ENCODE results near the gene HACD3.
"Not testable (repeated sequence)": the region's sequence is repeated elsewhere in the genome, so short reads cannot be mapped to it uniquely, and the experiment has no call there.

The HACD3 gene

DNA sequence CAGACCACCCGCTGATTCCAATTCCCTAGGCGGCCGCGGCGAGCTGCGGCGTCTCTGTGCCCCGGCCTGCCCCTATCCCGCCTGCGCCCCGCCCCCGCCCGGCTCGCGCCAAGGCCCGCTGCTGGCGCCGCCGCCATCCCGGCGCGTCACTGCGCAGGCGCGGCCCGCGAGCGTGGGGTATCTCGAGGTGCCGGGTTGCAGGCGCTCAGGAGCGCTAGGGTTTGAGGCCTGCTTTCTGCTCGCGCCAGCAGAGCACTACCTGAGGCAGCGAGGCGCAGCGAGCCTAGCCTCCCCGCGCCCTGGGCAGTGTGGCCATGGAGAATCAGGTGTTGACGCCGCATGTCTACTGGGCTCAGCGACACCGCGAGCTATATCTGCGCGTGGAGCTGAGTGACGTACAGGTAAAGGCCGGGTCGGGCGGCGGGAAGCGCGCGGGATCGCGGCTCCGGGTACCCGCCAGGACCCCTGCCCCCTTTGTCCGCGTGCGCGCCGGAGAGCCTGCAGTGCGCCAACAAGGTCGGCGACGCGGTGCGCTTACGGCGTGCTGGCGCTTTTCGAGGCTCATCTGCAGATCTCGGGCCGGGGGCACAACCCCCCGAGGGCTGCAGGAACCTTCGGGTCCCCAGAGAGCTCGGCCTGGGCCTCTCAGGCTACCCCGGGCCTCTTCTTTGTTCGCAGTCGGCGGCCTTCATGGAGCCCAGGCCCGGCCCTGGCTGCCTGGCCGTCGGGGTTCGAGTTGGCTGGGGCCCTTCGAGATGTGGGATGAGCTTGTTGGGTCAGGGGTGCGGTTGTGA, at the start of gene HACD3:
TSS of gene HACD3 (plus strand) at position 146 of the 794 bp plus-strand sequence. CDS start at position 315, 169 bp downstream.
- peak; percentile 82 for DNase-seq (ENCODE audit: low read depth)

DNA sequence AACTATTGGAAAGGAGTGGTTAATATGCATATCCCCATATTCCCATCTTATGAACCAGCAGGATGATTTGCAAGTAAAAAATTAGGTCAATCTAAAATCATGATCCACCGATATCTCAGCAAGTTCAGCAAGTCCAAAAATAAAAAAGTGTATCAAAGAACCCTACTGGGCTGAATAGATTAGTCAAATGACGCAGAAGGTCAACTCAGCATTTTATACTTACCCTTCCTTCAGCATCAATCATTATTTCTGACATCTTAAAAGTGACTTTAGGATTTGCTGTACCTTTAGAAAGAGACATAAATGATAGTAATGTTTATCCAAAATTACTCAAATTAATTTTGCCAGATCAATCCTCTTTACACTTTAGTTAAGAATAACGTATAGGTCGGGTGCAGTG, 45.4 kb upstream of the HACD3 start:
- no peak for DNase-seq (ENCODE audit: low read depth)

DNA sequence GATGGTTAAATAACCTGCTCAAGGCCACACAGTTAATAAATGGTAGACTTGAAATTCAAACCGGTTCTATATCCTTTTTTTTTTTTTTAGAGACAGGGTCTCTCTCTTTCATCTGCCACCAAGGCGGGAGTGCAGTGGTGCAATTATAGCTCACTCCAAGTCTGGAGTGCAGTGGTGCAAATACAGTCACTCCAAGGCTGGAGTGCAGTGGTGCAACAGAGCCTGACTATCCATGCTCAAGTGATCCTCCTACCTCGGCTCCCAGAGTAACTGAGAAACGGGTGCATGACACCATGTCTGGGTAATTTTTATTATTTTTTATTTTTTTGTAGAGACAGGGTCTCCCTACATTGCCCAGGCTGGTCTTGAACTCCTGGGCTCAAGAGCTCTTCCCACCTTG, 36.2 kb upstream of the HACD3 start:
- no peak for DNase-seq (ENCODE audit: low read depth)

DNA sequence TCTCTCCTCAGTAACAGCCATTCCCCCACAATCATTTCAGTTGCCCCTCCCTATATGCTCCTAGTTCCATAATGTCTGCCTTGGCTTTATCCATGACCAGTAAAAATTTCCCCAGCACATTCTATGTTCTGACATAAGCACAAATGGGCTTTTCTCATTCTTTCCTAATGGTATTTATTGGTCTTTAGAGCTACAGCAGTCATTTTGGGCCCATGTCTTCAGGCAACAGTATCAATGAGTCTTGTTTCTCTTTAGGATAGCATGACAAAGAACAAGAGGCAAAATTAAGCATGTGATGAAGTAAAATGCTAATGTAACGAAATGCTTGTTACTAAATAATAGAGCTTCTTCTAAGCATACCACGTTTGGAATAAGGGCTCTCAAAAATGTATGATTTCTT, 20.9 kb upstream of the HACD3 start:
- DNase-seq (ENCODE audit: low read depth) = no peak

GRCh38 chr15:65512189-65512588, 18.1 kb upstream of the HACD3 start:
- no peak for DNase-seq (ENCODE audit: low read depth)

DNA sequence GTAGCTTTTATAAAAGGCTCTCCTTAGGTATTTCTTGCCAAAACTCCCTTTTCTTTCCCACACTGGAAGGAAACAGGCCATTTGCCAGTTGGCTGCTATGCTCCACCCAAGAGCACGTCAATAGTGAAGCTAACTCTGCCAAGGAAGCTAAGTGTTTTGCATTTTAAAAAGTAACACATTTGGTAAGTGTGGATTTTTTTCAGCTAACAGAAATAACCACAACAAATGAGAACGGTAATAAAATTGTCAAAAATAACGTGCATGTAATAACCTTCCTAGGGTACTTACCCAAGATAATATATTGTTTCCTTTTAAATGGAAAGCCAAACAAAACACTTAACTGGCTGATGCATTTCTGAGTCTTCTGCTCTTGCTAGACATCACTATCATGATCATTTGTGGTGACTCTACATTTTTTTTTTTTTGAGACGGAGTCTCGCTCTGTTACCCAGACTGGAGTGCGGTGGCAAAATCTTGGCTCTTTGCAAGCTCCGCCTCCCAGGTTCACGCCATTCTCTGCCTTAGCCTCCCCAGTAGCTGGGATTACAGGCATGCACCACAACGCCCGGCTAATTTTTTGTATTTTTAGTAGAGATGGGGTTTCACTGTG, 17.4 kb upstream of the HACD3 start:
- DNase-seq (ENCODE audit: low read depth) = no peak

DNA sequence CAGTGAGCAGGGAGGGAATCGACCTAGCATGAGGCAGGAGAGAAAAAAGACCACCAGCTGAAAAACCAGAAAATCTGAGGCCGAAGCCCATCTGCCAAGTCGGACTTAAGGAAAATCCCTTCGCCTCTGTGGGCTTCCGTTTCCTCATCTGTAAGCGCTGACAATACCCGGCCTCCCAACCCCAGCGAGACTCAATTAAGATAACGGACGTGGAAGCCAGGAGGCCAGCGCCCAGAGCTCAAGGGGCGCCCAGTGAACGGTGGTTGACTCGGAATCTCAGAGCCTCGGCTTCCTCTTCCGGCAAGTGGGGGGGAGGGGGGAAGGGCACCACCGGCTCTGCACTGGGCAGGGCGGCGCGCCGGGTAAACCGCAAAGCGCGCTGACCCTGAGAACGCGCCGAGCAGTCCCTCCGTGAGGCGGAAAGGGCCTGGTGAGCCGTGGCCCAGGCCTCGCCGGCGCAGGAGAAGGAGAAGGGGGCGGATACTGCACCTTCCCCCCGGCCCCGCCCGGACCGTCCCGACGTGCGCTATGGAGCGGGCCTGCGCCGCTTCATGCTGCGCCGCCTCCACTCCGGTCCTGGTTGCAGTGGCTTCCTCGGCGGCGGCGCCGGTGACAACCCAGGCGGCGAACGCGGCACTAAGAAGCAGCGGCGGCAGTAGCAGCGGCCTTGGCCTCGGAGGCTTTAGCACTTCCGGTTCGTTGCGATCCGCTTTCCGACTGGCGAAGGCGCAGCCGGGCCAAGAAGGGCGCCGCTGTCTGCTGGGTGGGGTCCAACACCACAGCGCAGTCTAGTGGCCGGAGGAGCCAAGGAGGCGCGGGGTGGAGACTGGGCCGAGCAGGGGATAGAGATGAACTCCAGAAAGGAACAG, 13.0 kb upstream of the HACD3 start, which contains the start of gene DPP8:
TSS of gene DPP8 (minus strand) at position 693 of the 869 bp plus-strand sequence. CDS start 5,136 bp downstream, outside the sequence.
- DNase-seq (ENCODE audit: low read depth) = peak; percentile 92

GRCh38 chr15:65517866-65518207, 12.4 kb upstream of the HACD3 start:
- no peak for DNase-seq (ENCODE audit: low read depth)

GRCh38 chr15:65518633-65519285, 11.5 kb upstream of the HACD3 start:
- DNase-seq (ENCODE audit: low read depth) = no peak

DNA sequence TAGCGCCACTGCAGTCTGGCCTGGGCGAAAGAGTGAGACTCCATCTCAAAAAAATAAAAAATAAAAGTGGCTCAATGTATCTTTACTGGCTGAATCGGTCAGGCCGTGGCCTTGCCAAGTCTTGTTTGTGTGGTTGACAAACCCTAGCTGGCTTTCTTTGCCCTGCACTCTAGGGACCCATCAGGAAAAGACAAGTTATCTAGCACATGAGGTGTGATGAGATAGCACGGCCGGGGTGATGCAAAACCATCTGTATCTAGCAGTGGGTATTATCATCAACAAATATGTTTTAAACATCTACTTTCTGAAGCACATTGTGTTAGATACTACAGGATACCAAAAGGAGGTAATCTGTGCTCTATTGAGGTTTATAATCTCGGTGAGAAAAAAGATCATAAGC, 8.9 kb upstream of the HACD3 start:
- DNase-seq (ENCODE audit: low read depth) = no peak

DNA sequence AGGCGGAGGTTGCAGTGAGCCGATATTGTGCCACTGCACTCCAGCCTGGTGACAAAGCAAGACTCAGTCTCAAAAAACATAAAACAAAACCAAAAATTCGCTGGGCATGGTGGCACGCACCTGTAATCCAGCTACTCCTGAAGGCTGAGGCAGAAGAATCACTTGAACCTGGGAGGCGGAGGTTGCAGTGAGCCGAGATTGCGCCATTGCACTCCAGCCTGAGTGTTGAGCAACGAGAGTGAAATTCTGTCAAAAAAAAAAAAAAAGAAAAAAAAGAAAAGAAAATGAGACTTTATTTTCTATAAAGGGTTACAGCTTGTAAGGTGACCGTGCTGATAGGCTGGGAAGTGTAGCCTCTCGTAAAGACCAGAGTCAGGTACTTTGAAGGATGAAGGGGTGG, 6.0 kb upstream of the HACD3 start:
- no peak for DNase-seq (ENCODE audit: low read depth)

DNA sequence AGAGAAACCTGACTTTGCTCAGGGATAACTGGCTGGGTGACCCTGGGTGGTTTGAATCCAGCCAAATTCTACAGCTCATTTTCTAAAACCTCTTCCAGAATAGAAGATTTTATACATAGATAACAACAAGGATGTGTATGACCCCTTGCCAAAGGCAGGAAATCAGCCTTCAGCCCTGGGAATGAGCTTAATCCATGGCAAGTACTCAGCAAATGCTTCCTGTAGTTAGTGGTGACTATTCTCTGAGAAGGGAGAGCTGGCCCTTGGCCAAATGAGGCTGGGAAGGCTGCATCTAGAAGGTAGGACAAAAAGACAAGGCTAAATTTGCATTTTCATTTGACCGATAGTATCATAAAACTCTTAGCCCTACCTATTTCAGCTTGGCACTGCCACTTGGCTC, 4.6 kb upstream of the HACD3 start:
- peak; percentile 65 for DNase-seq (ENCODE audit: low read depth)

DNA sequence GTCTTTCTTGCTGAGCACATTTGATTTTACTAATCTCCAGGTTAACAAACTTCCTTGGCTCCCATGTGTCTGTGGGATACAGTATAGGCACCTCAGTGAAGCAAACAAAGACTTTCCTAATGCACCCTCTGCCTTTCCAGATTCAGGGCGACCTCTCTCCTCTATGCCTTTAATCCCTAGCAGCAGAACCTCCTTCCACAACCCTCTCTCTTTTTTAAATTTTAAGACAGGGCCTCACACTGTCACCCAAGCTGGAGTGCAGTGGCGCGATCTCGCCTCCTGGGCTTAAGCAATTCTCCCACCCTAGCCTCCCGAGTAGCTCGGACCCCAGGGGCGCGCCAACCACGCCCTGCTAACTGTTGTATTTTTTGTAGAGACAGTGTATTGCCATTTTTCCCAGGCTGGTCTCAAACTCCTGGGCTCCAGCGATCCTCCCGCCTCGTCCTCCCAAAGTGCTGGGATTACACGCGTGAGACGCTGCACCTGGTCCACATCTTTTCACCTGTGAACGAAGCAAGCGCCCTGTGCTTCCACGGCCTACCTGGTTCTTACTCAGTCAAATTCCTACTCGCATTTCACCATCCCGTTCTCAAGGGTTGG, 1.7 kb upstream of the HACD3 start:
- DNase-seq (ENCODE audit: low read depth) = no peak

GRCh38 chr15:65529762-65530317, 423 bp upstream of the HACD3 start:
- no peak for DNase-seq (ENCODE audit: low read depth)

GRCh38 chr15:65532738-65533051, 2.4 kb downstream of the HACD3 start:
- DNase-seq (ENCODE audit: low read depth) = peak; percentile 62

- no peak for DNase-seq (ENCODE audit: low read depth)
These were observed 2.9 kb downstream of the HACD3 start for GRCh38 chr15:65533057-65533756.

DNA sequence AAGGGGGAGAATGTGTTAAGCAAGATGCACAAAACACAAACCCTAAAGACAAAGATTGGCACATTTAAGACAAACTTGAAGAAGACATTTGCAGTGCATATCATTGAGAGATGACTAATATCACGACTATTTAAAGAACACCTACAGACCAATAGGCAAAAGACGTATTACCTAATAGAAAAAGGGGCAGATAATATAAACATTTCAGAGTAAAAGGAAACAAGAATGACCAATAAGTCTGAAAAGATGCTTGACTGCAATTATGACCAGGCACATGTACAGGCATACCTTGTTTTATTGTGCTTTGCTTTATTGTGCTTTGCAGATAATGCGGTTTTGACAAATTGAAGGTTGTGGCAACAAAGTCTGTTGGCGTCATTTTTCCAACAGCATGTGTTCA, 4.9 kb downstream of the HACD3 start:
- no peak for DNase-seq (ENCODE audit: low read depth)

DNA sequence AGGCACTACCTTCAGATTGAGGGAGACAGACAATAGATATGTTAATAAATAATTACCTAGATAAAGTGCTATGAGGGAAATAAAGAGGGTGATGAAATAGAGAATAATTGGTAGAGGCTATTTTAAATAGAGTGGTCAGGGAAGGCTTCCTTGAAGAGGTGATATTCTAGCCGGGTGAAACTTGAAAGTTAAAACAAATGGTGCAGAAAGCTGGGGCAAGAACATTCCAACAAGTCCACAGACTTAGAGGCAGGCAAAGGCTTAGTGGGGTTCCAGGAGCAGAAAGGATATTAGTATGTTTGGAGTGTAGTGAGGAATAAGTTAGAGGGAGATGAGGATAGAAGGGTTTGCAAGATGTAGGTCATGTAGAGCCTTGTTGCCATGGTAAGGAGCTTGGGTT, 10.1 kb downstream of the HACD3 start:
- DNase-seq (ENCODE audit: low read depth) = no peak

DNA sequence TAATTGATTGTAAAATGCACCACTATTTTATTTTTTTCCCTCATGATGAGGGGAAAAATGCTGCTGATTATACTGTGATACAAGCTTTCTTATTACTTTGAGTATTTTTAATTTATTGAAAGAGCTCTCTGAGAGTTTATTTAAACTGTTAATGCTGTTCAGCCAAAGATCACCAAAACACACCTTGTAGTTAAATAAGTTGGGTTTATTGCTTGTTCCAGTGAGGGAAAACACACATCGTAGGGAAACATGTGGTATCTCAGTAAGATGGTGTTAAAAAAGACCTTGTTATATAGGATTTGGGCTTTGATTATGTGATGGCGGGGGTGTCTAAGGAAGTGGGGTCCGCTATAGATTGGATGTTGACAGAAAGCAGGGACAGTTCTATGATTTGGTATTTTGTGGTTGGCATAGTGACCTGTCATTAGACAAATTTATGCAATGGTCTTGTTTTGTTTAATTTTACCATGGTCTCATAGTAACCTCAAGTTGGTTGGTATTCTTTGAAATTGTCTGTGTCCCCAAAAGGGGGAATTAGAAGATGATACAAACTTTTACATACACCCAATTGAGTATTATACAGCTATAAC, 11.1 kb downstream of the HACD3 start:
- DNase-seq (ENCODE audit: low read depth) = no peak

DNA sequence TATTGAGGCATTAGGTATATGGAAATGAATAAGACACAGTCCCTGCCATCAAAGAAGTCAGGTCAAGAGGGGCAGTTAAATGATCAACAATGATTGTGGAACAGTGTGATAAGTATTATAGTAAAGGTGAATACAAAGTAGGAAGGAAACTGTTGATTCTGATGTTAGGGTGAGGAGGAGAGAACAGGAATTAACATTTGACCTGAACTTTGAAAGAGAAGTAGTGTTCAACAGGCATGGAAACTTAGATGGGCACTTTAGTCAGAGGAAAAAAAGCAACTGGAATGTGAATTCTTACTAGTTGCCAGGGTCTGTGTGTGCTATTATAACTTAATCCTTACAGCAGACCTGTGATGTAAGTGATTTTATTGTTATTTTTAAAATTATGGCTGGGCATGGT, 17.6 kb downstream of the HACD3 start:
- DNase-seq (ENCODE audit: low read depth) = no peak

- DNase-seq (ENCODE audit: low read depth) = not testable (repeated sequence)
These were observed 19.0 kb downstream of the HACD3 start for GRCh38 chr15:65549288-65549687.

Data from EH (cell line).